Measurements from ENCODE around the gene SLC6A19. TPM values are rescaled to one million over a fixed set of nuclear protein-coding genes. Genes with fewer than 3 reads are reported as not detected.
A peak's percentile ranks its signal among the peaks of the same experiment; 100 is the strongest.

Gene SLC6A19
- total RNA-seq, 1 experiment from 2014 or later, result 0.04 TPM

DNA sequence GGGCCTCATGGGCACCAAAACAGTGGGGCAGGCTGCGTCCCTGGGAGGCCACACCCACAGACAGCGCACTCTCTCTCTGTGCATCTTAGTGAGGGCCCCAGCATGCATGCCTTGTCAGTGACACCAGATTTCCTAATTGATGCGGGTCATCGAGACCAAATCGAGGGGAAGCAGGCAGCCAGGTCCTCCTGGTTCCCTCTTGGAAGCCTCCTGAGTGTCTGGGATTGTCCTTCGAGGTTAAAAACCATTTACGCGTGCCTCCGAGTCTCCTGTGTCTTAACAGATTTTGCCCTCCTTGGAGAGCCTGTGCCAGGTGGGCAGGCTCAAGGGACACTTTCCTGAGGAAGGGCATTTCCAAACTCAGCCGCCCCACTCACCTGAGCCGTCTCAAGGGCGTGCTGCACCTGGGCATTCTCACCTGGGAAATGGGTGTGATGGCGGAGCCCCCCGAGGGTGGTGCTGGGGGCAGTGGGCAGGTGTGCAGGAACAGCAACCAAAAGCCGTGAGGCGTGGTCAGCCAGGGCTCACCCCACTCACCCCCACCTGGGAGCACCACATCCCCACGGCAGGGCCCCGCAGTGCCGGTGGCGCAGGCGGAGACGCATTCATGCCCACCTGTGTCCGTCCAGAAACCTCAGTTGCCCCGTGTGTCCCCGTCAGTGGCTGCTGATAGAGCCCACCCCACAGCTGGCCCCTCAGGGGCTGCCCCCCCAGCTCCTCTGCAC, 2.7 kb downstream of the SLC6A19 start (continued):
- TF ChIP-seq GRHL2 (CRISPR knock-in tag; IDR thresholded peaks at IDR 0.05; ENCODE audit: insufficient replicate concordance, severe bottlenecking) (no peak), ZNF416 (CRISPR knock-in tag; IDR thresholded peaks at IDR 0.05) (no peak), NFYB (CRISPR knock-in tag; conservative IDR thresholded peaks at IDR 0.05; ENCODE audit: low read depth) (no peak), OVOL2 (CRISPR knock-in tag; IDR thresholded peaks at IDR 0.05; ENCODE audit: borderline replicate concordance) (no peak), SOX15 (CRISPR knock-in tag; IDR thresholded peaks at IDR 0.05) (no peak)
- TF ChIP-seq, protein P1, sequence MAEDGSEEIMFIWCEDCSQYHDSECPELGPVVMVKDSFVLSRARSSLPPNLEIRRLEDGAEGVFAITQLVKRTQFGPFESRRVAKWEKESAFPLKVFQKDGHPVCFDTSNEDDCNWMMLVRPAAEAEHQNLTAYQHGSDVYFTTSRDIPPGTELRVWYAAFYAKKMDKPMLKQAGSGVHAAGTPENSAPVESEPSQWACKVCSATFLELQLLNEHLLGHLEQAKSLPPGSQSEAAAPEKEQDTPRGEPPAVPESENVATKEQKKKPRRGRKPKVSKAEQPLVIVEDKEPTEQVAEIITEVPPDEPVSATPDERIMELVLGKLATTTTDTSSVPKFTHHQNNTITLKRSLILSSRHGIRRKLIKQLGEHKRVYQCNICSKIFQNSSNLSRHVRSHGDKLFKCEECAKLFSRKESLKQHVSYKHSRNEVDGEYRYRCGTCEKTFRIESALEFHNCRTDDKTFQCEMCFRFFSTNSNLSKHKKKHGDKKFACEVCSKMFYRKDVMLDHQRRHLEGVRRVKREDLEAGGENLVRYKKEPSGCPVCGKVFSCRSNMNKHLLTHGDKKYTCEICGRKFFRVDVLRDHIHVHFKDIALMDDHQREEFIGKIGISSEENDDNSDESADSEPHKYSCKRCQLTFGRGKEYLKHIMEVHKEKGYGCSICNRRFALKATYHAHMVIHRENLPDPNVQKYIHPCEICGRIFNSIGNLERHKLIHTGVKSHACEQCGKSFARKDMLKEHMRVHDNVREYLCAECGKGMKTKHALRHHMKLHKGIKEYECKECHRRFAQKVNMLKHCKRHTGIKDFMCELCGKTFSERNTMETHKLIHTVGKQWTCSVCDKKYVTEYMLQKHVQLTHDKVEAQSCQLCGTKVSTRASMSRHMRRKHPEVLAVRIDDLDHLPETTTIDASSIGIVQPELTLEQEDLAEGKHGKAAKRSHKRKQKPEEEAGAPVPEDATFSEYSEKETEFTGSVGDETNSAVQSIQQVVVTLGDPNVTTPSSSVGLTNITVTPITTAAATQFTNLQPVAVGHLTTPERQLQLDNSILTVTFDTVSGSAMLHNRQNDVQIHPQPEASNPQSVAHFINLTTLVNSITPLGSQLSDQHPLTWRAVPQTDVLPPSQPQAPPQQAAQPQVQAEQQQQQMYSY (CRISPR knock-in tag; IDR thresholded peaks at IDR 0.05), result no peak

DNA sequence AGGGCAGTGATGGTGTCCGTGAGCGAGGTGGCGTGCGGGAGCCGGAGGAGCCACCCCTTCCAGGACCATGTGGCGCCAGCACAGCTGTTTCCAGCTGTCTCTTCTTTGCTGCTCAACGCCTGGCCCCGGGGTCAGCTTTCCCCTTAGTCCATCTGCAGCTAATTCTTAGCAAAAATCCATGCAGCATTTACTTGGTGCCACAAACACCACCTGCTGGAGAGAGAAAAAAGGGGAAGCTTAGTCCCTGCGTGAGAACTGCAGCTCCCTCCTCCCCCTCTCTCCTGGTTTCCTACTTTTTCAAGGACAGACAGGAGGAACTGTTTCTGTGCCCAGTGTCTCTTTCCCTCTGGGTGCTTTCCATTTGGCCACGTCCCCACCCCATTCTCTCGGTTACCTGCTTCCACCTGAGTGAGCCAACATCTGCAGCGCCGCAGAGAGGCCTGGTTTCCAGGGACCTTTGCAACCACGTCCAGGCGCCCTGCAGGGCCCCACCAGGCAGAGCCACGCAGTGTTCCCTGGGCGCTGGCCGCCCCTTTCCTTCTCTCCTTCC, 3.4 kb downstream of the SLC6A19 start:
- peaks cover 7% of the 10 kb centered on the region; the same call in 1 of the 2 replicates for H3K4me1 Mint-ChIP-seq
- DNase-seq (ENCODE audit: low spot score) (peak; percentile 31), ATAC-seq (peak; percentile 66)
- H3K27me3 Mint-ChIP-seq (ENCODE audit: low read depth), result no peaks in the 10 kb centered on the region
- no peaks in the 10 kb centered on the region for H3K9me3 Mint-ChIP-seq
- no peak overlapping the region for H3K27ac Mint-ChIP-seq
- TF ChIP-seq ZNF232 (CRISPR knock-in tag; IDR thresholded peaks at IDR 0.05) (no peak), SOX15 (CRISPR knock-in tag; IDR thresholded peaks at IDR 0.05) (no peak), CBFB (CRISPR knock-in tag; IDR thresholded peaks at IDR 0.05; ENCODE audit: low read depth) (no peak), TCF7 (CRISPR knock-in tag; IDR thresholded peaks at IDR 0.05; ENCODE audit: low read depth) (no peak), NFYB (CRISPR knock-in tag; conservative IDR thresholded peaks at IDR 0.05; ENCODE audit: low read depth) (no peak), JAZF1 (CRISPR knock-in tag; IDR thresholded peaks at IDR 0.05) (no peak), ATF1 (CRISPR knock-in tag; IDR thresholded peaks at IDR 0.05) (no peak)
- TF ChIP-seq, protein P2, sequence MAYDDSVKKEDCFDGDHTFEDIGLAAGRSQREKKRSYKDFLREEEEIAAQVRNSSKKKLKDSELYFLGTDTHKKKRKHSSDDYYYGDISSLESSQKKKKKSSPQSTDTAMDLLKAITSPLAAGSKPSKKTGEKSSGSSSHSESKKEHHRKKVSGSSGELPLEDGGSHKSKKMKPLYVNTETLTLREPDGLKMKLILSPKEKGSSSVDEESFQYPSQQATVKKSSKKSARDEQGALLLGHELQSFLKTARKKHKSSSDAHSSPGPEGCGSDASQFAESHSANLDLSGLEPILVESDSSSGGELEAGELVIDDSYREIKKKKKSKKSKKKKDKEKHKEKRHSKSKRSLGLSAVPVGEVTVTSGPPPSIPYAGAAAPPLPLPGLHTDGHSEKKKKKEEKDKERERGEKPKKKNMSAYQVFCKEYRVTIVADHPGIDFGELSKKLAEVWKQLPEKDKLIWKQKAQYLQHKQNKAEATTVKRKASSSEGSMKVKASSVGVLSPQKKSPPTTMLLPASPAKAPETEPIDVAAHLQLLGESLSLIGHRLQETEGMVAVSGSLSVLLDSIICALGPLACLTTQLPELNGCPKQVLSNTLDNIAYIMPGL (CRISPR knock-in tag; IDR thresholded peaks at IDR 0.05), result no peak
- TF ChIP-seq, protein P3, sequence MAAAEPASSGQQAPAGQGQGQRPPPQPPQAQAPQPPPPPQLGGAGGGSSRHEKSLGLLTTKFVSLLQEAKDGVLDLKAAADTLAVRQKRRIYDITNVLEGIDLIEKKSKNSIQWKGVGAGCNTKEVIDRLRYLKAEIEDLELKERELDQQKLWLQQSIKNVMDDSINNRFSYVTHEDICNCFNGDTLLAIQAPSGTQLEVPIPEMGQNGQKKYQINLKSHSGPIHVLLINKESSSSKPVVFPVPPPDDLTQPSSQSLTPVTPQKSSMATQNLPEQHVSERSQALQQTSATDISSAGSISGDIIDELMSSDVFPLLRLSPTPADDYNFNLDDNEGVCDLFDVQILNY (CRISPR knock-in tag; IDR thresholded peaks at IDR 0.05), result no peak
- TF ChIP-seq, protein P4, sequence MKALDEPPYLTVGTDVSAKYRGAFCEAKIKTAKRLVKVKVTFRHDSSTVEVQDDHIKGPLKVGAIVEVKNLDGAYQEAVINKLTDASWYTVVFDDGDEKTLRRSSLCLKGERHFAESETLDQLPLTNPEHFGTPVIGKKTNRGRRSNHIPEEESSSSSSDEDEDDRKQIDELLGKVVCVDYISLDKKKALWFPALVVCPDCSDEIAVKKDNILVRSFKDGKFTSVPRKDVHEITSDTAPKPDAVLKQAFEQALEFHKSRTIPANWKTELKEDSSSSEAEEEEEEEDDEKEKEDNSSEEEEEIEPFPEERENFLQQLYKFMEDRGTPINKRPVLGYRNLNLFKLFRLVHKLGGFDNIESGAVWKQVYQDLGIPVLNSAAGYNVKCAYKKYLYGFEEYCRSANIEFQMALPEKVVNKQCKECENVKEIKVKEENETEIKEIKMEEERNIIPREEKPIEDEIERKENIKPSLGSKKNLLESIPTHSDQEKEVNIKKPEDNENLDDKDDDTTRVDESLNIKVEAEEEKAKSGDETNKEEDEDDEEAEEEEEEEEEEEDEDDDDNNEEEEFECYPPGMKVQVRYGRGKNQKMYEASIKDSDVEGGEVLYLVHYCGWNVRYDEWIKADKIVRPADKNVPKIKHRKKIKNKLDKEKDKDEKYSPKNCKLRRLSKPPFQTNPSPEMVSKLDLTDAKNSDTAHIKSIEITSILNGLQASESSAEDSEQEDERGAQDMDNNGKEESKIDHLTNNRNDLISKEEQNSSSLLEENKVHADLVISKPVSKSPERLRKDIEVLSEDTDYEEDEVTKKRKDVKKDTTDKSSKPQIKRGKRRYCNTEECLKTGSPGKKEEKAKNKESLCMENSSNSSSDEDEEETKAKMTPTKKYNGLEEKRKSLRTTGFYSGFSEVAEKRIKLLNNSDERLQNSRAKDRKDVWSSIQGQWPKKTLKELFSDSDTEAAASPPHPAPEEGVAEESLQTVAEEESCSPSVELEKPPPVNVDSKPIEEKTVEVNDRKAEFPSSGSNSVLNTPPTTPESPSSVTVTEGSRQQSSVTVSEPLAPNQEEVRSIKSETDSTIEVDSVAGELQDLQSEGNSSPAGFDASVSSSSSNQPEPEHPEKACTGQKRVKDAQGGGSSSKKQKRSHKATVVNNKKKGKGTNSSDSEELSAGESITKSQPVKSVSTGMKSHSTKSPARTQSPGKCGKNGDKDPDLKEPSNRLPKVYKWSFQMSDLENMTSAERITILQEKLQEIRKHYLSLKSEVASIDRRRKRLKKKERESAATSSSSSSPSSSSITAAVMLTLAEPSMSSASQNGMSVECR (CRISPR knock-in tag; IDR thresholded peaks at IDR 0.05; ENCODE audit: borderline replicate concordance), result no peak
- TF ChIP-seq, protein P5, sequence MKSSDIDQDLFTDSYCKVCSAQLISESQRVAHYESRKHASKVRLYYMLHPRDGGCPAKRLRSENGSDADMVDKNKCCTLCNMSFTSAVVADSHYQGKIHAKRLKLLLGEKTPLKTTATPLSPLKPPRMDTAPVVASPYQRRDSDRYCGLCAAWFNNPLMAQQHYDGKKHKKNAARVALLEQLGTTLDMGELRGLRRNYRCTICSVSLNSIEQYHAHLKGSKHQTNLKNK (CRISPR knock-in tag; IDR thresholded peaks at IDR 0.05), result no peak
- ChIA-PET CTCF (interaction anchor here (0.7 to 3.0 kb wide), 29 partner anchors 9 to 440 kb away, joined by 3 to 23 read pairs (median 4); no protein-coding TSS in a partner anchor), POLR2A (no interaction called here)
- H3K36me3 Mint-ChIP-seq, result no peaks in the 10 kb centered on the region
- no peak overlapping the region for H3K4me3 Mint-ChIP-seq
